Mesenchymal stem cell (in vitro differentiated cells and primary cell): Measurements from ENCODE around the gene ZNF652.

Source experiments
- DNase-seq: peaks from one replicate; pipeline ENCODE4 v3.0.0-alpha.2; 2013
- H2AFZ ChIP-seq: one replicate; pipeline ENCODE4 v1.6.1; 2013; ENCODE audit warnings: low read depth, mild to moderate bottlenecking, control low read depth, inconsistent platforms, low read length, moderate library complexity
- H2AK5ac ChIP-seq: 2 replicates; pipeline ENCODE4 v1.6.1; 2013; ENCODE audit warnings: low read length, moderate library complexity, mild to moderate bottlenecking, inconsistent platforms; ENCODE audit not compliant: severe bottlenecking
- H2BK120ac ChIP-seq: one replicate; pipeline ENCODE4 v1.6.1; 2013; ENCODE audit warnings: low read depth, mild to moderate bottlenecking, inconsistent platforms, low read length, moderate library complexity
- H2BK12ac ChIP-seq, 2 experiments: one replicate each; pipeline ENCODE4 v1.6.1; 2013; ENCODE audit warnings: inconsistent platforms in 2 of 2, low read length in 2 of 2, mild to moderate bottlenecking in 2 of 2, moderate library complexity in 2 of 2, control low read depth in 1 of 2
- H2BK15ac ChIP-seq: one replicate; pipeline ENCODE4 v1.6.1; 2013; ENCODE audit warnings: mild to moderate bottlenecking, low read depth, inconsistent platforms; ENCODE audit not compliant: poor library complexity, severe bottlenecking
- H2BK5ac ChIP-seq: 2 replicates; pipeline ENCODE4 v1.6.1; 2013; ENCODE audit warnings: low read depth, mild to moderate bottlenecking, low read length, control low read depth, inconsistent platforms; ENCODE audit not compliant: poor library complexity, severe bottlenecking
- H3K14ac ChIP-seq, 2 experiments: one replicate each; pipeline ENCODE4 v1.6.1; 2013; ENCODE audit warnings: inconsistent platforms in 2 of 2, low read length in 2 of 2, control low read depth in 1 of 2, mild to moderate bottlenecking in 1 of 2, moderate library complexity in 1 of 2
- H3K18ac ChIP-seq, 2 experiments: one replicate each; pipeline ENCODE4 v1.6.1; 2013; ENCODE audit warnings: inconsistent platforms in 2 of 2, low read length in 2 of 2, control low read depth in 1 of 2, low read depth in 1 of 2, mild to moderate bottlenecking in 1 of 2
- H3K23ac ChIP-seq, 2 experiments: one replicate each; pipeline ENCODE4 v1.6.1; 2013; ENCODE audit warnings: inconsistent platforms in 2 of 2, low read length in 2 of 2, mild to moderate bottlenecking in 2 of 2, moderate library complexity in 2 of 2, control low read depth in 1 of 2
- H3K27ac ChIP-seq: 2 replicates; pipeline ENCODE4 v1.5.1; 2013; ENCODE audit warnings: mild to moderate bottlenecking, moderate library complexity, low read length, control low read depth, inconsistent platforms; ENCODE audit not compliant: poor library complexity, severe bottlenecking
- H3K27me3 ChIP-seq, 2 experiments: 2 replicates each; pipeline versions ENCODE4 v1.6.1 to v1.7.0; 2013; ENCODE audit warnings: low read length in 2 of 2, mild to moderate bottlenecking in 2 of 2, moderate library complexity in 2 of 2, control low read depth in 1 of 2, inconsistent platforms in 1 of 2; ENCODE audit not compliant: control insufficient read depth in 1 of 2, insufficient read depth in 1 of 2
- H3K36me3 ChIP-seq, 2 experiments: 2 replicates each; pipeline versions ENCODE4 v1.6.1 to v1.7.0; 2013; ENCODE audit warnings: low read length in 2 of 2, control low read depth in 1 of 2, inconsistent platforms in 1 of 2, low read depth in 1 of 2, mild to moderate bottlenecking in 1 of 2; ENCODE audit not compliant: insufficient read depth in 2 of 2, control insufficient read depth in 1 of 2
- H3K4ac ChIP-seq, 2 experiments: one replicate each; pipeline ENCODE4 v1.6.1; 2013; ENCODE audit warnings: inconsistent platforms in 2 of 2, low read length in 2 of 2, mild to moderate bottlenecking in 2 of 2, moderate library complexity in 2 of 2, control low read depth in 1 of 2, low read depth in 1 of 2
- H3K4me1 ChIP-seq: 2 replicates; pipeline ENCODE4 v1.6.1; 2013; ENCODE audit warnings: low read depth, low read length, control low read depth; ENCODE audit not compliant: control insufficient read depth, insufficient read depth
- H3K4me2 ChIP-seq: 2 replicates; pipeline ENCODE4 v1.6.1; 2013; ENCODE audit warnings: low read length, mild to moderate bottlenecking, inconsistent platforms; ENCODE audit not compliant: poor library complexity, severe bottlenecking
- H3K4me3 ChIP-seq, 2 experiments: 2 replicates each; pipeline versions ENCODE4 v1.5.1 to v1.7.0; 2013; ENCODE audit warnings: low read length in 2 of 2, mild to moderate bottlenecking in 2 of 2, control low read depth in 1 of 2, low read depth in 1 of 2; ENCODE audit not compliant: insufficient read depth in 1 of 2
- H3K79me1 ChIP-seq: replicated peaks from 2 replicates; pipeline ENCODE4 v1.6.1; 2013; ENCODE audit warnings: mild to moderate bottlenecking, control low read depth, low read length, inconsistent platforms; ENCODE audit not compliant: poor library complexity, severe bottlenecking
- H3K9ac ChIP-seq: 2 replicates; pipeline ENCODE4 v1.7.0; 2013; ENCODE audit warnings: mild to moderate bottlenecking, low read length, moderate library complexity
- H3K9me3 ChIP-seq: 2 replicates; pipeline ENCODE4 v1.7.0; 2013; ENCODE audit warnings: mild to moderate bottlenecking, low read length; ENCODE audit not compliant: control insufficient read depth
- H4K8ac ChIP-seq: one replicate; pipeline ENCODE4 v1.6.1; 2013; ENCODE audit warnings: inconsistent platforms, mild to moderate bottlenecking, low read length, moderate library complexity
- H4K91ac ChIP-seq: one replicate; pipeline ENCODE4 v1.6.1; 2013; ENCODE audit warnings: mild to moderate bottlenecking, low read length, inconsistent platforms
- WGBS: methylation state at CpG from one replicate; pipeline ENCODE4 v1.1.7; 2013; ENCODE audit warnings: mixed read lengths; 5-methylcytosine and 5-hydroxymethylcytosine counted together

The ZNF652 gene

GRCh38 chr17:49388692-49389513 is 26.9 kb upstream of the ZNF652 start:
- no peak overlapping the region for H2BK5ac ChIP-seq
- H2BK120ac ChIP-seq, result no peak overlapping the region
- H4K91ac ChIP-seq, result no peak overlapping the region
- no peak overlapping the region for H2BK15ac ChIP-seq
- no peak overlapping the region for H3K18ac ChIP-seq
- no peaks in the 10 kb centered on the region for H3K36me3 ChIP-seq
- no peak overlapping the region for H2BK12ac ChIP-seq
- no peaks in the 10 kb centered on the region for H3K9me3 ChIP-seq
- no peak overlapping the region for H3K9ac ChIP-seq
- no peak overlapping the region for H4K8ac ChIP-seq
- no peaks in the 10 kb centered on the region for H3K27me3 ChIP-seq
- no peak overlapping the region for H3K4ac ChIP-seq
- WGBS, result 99% methylated on average over 7 of the region's 8 CpGs
- H3K4me2 ChIP-seq, result no peak overlapping the region
- no peak for DNase-seq
- peaks cover 9% of the 10 kb centered on the region for H3K4me1 ChIP-seq
- H3K79me1 ChIP-seq, result no peaks in the 10 kb centered on the region
- no peak overlapping the region for H3K14ac ChIP-seq
- no peak overlapping the region for H3K27ac ChIP-seq
- H2AK5ac ChIP-seq, result no peak overlapping the region
- H3K23ac ChIP-seq, result no peak overlapping the region
- H3K4me3 ChIP-seq, result no peak overlapping the region
- H2AFZ ChIP-seq, result no peak overlapping the region

GRCh38 chr17:49388290-49388640 is 26.2 kb upstream of the ZNF652 start:
- Histone ChIP-seq H3K4ac (no peak overlapping the region), H3K18ac (no peak overlapping the region), H4K8ac (no peak overlapping the region), H3K4me2 (no peak overlapping the region), H3K4me1 (peaks cover 9% of the 10 kb centered on the region), H3K36me3 (no peaks in the 10 kb centered on the region), H2AK5ac (no peak overlapping the region), H3K27ac (no peak overlapping the region), H3K4me3 (no peak overlapping the region), H3K9ac (no peak overlapping the region), H3K9me3 (no peaks in the 10 kb centered on the region), H2BK12ac (no peak overlapping the region), H2BK120ac (no peak overlapping the region), H4K91ac (no peak overlapping the region), H3K14ac (no peak overlapping the region), H2BK5ac (no peak overlapping the region), H3K23ac (no peak overlapping the region), H2BK15ac (no peak overlapping the region), H2AFZ (no peak overlapping the region), H3K79me1 (no peaks in the 10 kb centered on the region), H3K27me3 (no peaks in the 10 kb centered on the region)
- WGBS, result 91% methylated on average over 3 of the region's 6 CpGs
- DNase-seq, result no peak

GRCh38 chr17:49387498-49388289 is 25.6 kb upstream of the ZNF652 start:
- Histone ChIP-seq H2BK5ac (no peak overlapping the region), H2BK15ac (no peak overlapping the region), H3K79me1 (no peaks in the 10 kb centered on the region), H3K27me3 (peaks cover 0 to 2% of the 10 kb centered on the region in 2 experiments), H3K9ac (no peak overlapping the region), H2BK12ac (no peak overlapping the region), H3K9me3 (no peaks in the 10 kb centered on the region), H2AK5ac (no peak overlapping the region), H3K4me2 (no peak overlapping the region), H3K23ac (no peak overlapping the region), H2BK120ac (no peak overlapping the region), H3K4me3 (no peak overlapping the region), H3K36me3 (no peaks in the 10 kb centered on the region), H4K8ac (no peak overlapping the region), H3K4ac (no peak overlapping the region), H3K27ac (no peak overlapping the region), H3K4me1 (peaks cover 9% of the 10 kb centered on the region), H3K18ac (no peak overlapping the region), H3K14ac (no peak overlapping the region), H4K91ac (no peak overlapping the region), H2AFZ (no peak overlapping the region)
- 94% methylated on average over 10 of the region's 11 CpGs for WGBS
- DNase-seq, result no peak

GRCh38 chr17:49386373-49386772 is 24.3 kb upstream of the ZNF652 start:
- H3K4me1 ChIP-seq, result peaks cover 9% of the 10 kb centered on the region
- H3K4me3 ChIP-seq, result no peak overlapping the region
- no peak overlapping the region for H2AFZ ChIP-seq
- no peak overlapping the region for H2BK120ac ChIP-seq
- no peak overlapping the region for H3K14ac ChIP-seq
- no peak overlapping the region for H4K91ac ChIP-seq
- peaks cover 0 to 15% of the 10 kb centered on the region in 2 experiments for H3K27me3 ChIP-seq
- no peak overlapping the region for H2BK15ac ChIP-seq
- no peak overlapping the region for H2BK5ac ChIP-seq
- WGBS, result 95% methylated on average over 10 of the region's 10 CpGs
- H3K79me1 ChIP-seq, result no peaks in the 10 kb centered on the region
- no peaks in the 10 kb centered on the region for H3K36me3 ChIP-seq
- H3K9ac ChIP-seq, result no peak overlapping the region
- no peak overlapping the region for H3K4me2 ChIP-seq
- H4K8ac ChIP-seq, result no peak overlapping the region
- H3K23ac ChIP-seq, result no peak overlapping the region
- DNase-seq, result no peak
- no peak overlapping the region for H2BK12ac ChIP-seq
- no peaks in the 10 kb centered on the region for H3K9me3 ChIP-seq
- no peak overlapping the region for H3K27ac ChIP-seq
- H3K18ac ChIP-seq, result no peak overlapping the region
- H3K4ac ChIP-seq, result no peak overlapping the region
- no peak overlapping the region for H2AK5ac ChIP-seq
